GM10847 (cell line): ENCODE results near the gene HOMER3.
A peak's percentile ranks its signal among the peaks of the same experiment; 100 is the strongest.

Experiments used
- POLR2A ChIP-seq: IDR thresholded peaks from 2 replicates; pipeline ENCODE4 v1.6.1; 2011; ENCODE audit not compliant: insufficient read length; ENCODE audit errors: extremely low read depth

HOMER3 gene

DNA sequence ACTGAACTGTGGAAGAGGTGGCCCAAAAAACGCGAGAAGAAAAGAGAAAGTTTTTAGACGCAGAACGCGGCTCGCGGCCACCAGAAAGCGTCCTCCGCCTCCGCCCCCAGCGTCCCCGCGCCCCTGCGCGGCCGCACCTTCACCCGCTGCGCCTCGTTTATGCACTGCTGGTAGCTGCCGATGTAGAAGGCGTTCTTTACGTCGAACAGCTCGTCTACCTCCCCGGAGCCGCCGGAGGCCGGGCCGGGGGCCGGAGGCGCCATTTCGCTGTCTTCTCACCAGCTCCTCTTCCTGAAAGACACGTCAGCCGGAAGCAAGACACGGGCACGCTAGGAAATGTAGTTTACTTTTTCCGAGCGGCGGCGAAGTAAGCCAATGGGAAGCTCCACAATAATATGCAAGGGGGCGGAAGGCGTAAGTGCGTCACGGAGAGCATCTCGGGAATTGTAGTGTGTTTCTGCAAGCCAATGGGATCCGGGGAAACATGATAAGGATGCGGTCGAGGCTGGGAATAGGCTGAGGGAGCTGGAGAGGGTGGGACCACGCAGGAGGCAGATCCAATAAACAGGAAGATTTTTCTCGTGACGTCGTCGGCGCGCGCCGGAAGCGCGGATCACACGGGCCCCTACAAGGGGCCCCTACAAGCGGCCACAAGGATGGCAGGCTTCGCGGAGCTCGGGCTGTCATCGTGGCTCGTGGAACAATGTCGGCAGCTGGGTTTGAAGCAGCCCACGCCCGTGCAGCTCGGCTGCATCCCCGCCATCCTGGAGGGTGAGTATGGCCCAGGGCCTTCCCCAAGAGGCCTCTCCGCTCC, 21.7 kb downstream of the HOMER3 start, which contains the start of the genes COPE and DDX49:
Gene COPE (minus strand): TSS at position 302 of the 814 bp plus-strand sequence. CDS start 39 bp downstream, at position 263.
Gene DDX49 (plus strand): TSS at position 630 of the 814 bp plus-strand sequence. CDS start 27 bp downstream, at position 657.
- peak; percentile 86 for TF ChIP-seq POLR2A

- no peak for TF ChIP-seq POLR2A
These were observed 25.4 kb downstream of the HOMER3 start for GRCh38 chr19:18915639-18916038.

GRCh38 chr19:18913466-18913865, 27.6 kb downstream of the HOMER3 start:
- no peak for TF ChIP-seq POLR2A

DNA sequence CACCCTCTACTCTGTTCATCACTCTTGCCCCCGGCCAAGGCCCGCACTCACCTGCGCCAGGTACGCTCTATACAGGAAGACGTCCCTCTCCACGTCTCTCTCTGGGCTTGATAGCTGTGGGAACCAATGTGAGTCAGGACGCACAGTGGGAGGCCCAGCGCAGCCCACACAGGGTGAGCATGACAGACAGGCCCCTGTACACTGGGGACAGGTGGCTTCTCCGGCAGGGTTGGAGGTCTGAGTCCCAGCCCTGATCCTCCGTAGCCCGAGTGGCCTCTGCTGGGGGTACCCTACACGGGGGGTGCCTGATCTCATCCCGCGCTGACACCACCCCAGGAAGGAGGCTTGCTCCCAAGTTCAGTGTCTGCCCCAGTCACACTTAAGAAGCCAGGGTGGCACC, 28.1 kb downstream of the HOMER3 start:
- TF ChIP-seq POLR2A: no peak

DNA sequence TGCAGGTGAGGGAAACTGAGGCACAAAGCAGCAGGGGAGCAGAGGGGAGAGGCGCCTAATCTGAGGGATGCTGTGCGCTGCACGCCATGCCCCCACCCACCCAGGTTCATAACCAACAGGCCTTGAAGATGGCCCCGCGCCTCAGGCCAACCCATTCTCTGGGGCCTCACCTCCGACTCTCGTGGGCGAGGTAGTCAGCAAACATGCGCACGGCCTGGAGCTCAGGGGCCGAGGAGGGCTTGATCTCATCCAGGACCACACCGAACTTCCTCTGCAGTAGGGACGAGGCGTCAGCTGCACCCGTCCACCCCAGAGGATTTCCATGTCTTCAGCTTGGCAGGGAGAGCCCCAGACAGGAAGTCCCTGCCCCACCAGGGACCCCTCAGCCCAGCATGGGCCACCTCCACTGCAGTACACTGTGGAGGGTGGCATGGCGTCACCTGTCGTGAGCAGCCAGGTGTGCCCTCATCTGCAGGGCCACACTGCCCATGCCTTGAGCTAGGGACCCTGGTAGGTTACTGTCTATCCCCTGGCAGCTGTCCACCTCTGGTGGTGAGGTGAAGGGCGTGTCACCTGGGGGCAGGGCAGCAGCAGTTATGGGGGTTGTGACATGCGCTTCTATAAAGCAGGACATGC, 30.1 kb downstream of the HOMER3 start:
- no peak for TF ChIP-seq POLR2A

GRCh38 chr19:18910010-18910409, 31.0 kb downstream of the HOMER3 start:
- no peak for TF ChIP-seq POLR2A

DNA sequence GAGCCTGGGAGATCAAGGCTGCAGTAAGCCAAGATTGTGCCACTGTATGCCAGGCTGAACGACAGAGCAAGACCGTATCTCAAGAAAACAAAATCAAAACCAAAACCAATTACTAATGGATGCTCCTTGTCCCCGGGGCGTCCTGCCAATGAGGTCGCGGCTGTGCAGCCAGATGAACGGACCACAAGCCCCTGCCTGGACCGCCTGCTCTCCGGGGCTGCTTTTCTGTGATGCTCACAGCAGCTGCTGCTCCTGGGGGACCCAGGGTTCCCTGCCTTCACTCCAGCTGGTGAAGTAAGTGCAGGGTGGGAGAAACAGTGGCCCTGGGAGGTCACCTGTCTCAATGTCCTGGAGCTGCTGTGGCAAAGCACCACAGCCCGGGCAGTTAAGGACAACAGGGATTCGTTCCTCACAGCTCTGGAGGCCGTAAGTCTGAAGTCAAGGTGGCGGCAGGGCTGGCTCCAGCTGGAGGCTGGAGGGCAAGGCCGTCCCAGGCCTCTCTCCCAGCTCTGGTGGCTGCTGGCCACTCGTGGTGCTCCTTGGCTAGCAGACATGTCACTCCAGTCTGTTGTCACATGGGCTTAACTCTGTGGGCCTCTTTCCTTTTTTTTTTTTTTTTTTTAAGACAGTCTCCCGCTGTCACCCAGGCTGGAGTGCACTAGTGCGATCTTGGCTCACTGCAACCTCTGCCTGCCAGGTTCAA, 31.9 kb downstream of the HOMER3 start:
- TF ChIP-seq POLR2A: no peak

- no peak for TF ChIP-seq POLR2A
These were observed 34.2 kb downstream of the HOMER3 start for GRCh38 chr19:18906605-18907519.

DNA sequence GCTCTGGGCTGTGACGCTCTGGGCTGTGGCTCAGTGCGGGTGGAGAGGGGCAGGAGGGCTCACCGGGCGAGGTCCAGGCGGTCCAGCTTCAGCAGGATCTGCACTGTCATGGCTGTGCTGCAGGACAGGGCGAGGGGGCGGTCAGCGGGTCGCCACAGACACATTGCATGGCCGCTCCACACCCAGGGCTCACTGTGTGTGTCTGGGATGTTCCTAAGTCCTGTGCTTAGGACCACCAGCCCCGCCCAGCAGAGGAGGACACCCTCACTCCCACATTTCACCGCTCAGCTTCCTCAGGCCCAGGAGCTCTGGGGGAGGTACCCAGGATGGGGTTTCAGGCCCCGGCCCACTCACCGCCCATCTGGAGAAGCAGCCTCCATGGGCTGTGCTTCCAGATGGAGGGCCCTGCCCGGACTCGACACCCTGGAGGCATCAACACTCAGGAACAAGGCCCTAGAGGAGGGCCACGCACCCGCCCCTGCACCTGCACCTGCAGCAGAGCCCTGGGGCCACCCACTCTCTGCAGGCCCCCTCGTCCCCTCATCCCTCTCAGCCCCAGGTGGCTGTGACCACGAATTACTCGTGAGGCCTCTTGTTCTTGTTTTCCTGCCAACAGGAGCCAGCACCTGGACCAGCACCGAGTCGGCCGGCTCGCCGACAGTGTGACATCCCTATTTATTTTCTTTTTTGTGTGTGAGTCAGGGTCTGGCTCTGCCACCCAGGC, 35.3 kb downstream of the HOMER3 start:
- TF ChIP-seq POLR2A: no peak

- no peak for TF ChIP-seq POLR2A
These were observed 36.0 kb downstream of the HOMER3 start for GRCh38 chr19:18905058-18905456.

DNA sequence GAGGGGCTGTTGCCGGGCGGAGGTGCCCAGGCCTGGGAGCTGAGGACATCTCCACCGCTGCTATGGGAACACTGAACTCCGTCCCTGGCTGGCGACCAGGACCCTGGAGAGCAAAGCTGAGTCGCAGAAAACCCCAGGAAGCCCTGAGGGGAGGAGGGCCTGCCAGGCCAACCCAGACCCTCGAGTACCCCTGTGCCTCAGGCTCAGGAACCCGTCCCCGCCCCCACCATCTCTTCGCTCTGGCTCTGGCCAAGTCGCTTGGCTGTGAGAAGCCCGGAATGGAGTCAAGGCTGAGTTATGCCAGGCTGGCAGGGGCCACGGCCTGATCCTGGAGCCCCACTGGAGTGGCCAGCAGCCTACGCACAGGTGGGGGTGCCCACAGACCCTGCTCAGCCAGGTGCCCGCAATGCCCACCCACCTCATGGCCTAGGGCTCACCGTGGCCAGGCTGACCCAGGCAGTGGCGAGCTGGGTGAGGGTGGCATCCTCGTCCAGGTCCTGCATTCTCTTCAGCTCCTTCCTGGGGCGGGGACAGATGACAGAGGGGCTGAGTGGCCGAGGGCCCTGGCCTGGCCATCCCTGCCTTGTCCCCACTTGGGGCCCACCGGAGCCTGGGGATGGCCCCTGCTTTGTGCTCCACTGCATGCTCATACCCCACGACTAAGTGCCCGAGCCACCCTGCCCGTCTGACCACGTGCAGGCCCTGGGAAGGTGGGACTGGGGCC, 36.5 kb downstream of the HOMER3 start:
- TF ChIP-seq POLR2A: no peak

GRCh38 chr19:18903156-18904037, 37.6 kb downstream of the HOMER3 start:
- no peak for TF ChIP-seq POLR2A

DNA sequence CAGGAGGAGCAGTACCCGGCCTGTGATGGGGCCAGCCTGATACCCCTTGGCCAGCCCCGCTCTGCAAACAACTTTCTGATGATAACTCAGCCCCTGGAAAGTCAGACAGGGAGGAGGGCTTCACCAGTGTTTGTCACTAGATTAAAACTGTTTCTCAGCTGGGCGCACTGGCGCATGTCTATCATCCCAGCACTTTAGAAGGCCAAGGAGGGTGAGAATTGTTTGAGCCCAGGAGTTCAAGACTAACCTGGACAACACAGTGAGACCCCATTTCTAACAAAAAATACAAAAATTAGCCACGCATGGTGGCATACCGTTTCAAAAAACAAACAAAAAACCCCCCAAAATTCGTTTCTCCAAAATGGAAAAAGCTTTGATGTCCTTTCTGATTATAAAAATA, 39.5 kb downstream of the HOMER3 start:
- TF ChIP-seq POLR2A: no peak
